Measurements from ENCODE around the gene BLTP3B.

BLTP3B gene

GRCh38 chr12:100159391-100160104 lies 16.9 kb upstream of the BLTP3B start:
- no peak for DNase-seq (ENCODE audit: low read depth in 2 of 2)

GRCh38 chr12:100158535-100158934 lies 15.9 kb upstream of the BLTP3B start:
- no peak for DNase-seq (ENCODE audit: low read depth in 2 of 2)

GRCh38 chr12:100157427-100157821 lies 14.8 kb upstream of the BLTP3B start:
- no peak for DNase-seq (ENCODE audit: low read depth in 2 of 2)

- no peak for DNase-seq (ENCODE audit: low read depth in 2 of 2)
These were observed 14.2 kb upstream of the BLTP3B start for GRCh38 chr12:100156731-100157426.

DNA sequence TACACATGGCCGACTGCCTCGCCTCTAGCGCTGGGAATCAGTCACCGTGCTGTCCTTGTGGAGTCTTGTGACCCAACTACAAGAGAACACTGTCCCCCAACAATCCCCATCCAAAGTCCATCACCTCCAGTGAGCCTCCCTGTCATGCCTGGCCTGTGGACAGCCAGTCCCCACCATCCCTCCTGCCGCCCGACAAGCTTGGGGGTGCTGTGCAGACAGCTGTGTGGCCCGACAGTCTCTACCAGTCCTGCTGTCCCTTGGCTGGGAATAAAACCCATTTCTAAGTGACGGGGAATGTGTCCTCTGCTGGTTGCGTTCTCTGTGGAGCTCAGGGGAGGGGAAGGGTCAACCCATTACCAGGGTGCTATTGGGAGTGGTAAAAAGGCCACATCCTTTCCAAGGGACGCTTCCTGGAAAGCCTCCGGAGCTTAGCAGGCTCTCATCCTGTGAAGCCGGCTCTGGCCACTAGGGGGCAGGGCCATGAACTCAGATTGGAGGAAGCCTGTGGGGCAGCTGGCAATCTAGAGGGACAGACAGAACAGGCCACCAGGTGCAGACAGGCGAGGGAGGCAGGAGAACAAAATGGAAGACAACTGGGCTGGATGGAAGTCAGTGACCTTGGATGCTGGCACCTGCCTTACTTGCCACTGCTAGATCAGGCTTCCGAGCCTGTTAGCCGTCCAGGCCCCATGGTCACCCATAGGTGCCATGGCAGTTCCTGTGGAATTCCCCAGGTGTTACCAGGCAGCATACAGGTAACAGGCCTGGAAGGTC lies 12.0 kb upstream of the BLTP3B start:
- peak; percentile 43 to 69 for DNase-seq (ENCODE audit: low read depth in 2 of 2)

DNA sequence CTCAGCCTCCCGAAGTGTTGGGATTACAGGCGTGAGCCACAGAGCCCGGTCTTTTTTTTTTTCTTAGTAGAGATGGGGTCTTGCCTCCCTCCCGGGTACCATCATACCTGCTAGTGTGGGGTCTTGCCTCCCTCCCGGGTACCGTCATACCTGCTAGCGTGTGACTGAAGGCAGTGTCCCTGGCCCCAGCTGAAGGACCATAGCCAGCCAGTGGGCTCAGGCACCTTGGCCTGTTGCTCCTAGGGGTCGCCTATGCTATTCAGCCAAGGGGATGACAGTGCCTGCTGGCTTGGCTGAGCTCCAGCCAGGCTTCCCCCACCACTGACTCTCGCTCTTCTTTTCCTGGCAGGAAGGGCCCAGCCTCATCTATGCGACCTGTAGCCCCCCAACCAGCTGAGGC lies 10.5 kb upstream of the BLTP3B start:
- no peak for DNase-seq (ENCODE audit: low read depth in 2 of 2)

DNA sequence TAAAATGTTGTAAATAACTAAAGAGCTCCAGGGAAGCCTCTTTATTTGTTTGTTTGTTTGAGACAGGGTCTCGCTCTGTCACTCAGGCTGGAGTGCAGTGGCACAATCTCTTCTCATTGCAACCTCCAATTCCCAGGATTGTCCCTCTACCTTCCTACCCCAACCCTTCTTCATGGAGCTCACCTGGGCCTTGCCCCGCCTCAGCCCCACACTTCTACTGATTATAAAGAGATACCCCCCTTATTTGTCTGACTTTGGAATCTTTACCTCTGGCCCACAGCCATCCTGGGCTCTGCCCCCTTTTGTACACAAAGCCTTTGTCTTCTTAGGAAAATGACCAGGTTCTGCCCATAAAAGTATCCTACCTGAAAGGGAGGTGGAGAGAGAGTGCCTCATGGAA lies 9.1 kb upstream of the BLTP3B start:
- no peak for DNase-seq (ENCODE audit: low read depth in 2 of 2)

DNA sequence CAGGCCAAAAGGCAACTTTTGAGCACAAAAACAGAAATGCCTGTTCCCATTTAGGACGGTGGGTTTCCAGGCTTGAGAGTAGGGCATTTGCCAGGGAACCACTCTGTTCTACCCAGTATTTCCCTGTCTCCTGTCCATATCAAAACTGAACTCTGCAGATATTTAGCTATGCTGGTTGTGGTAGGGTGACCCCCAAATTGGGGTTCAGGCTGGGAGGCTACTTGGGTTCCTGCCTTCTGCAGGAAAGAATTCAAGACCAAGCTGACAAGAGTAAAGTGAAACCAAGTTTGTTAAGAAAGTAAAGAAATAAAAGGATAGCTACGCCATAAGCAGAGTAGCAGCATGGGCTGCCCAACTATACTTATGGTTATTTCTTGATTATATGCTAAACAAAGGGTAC lies 3.6 kb upstream of the BLTP3B start:
- no peak for DNase-seq (ENCODE audit: low read depth in 2 of 2)

GRCh38 chr12:100145643-100146042 lies 3.0 kb upstream of the BLTP3B start:
- no peak for DNase-seq (ENCODE audit: low read depth in 2 of 2)

- peak in 1 of 2 experiments; percentile 20 for DNase-seq (ENCODE audit: low read depth in 2 of 2)
These were observed 450 bp downstream of the BLTP3B start for GRCh38 chr12:100141998-100142850.

GRCh38 chr12:100141666-100141997 lies 1.0 kb downstream of the BLTP3B start:
- peak in 1 of 2 experiments; percentile 4 for DNase-seq (ENCODE audit: low read depth in 2 of 2)

DNA sequence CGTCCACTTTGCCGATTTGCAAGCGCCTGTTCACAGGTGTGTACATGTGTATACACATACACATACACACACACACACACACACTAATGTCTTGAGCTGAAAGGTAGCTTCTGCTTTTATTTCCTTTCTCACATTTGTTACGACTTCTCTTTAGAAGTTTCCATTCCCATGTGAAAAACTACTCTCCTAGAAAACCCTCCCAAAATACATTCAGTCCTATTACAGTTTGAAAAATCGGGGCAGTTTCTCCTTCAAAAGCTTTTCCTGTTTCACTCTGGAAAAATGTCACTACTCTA lies 3.9 kb downstream of the BLTP3B start:
- DNase-seq (ENCODE audit: low read depth in 2 of 2): no peak

- DNase-seq (ENCODE audit: low read depth in 2 of 2): no peak
These were observed 4.4 kb downstream of the BLTP3B start for GRCh38 chr12:100138048-100138802.

- DNase-seq (ENCODE audit: low read depth in 2 of 2): no peak
These were observed 9.5 kb downstream of the BLTP3B start for GRCh38 chr12:100133200-100133599.

GRCh38 chr12:100128512-100128908 lies 14.2 kb downstream of the BLTP3B start:
- DNase-seq (ENCODE audit: low read depth in 2 of 2): no peak

DNA sequence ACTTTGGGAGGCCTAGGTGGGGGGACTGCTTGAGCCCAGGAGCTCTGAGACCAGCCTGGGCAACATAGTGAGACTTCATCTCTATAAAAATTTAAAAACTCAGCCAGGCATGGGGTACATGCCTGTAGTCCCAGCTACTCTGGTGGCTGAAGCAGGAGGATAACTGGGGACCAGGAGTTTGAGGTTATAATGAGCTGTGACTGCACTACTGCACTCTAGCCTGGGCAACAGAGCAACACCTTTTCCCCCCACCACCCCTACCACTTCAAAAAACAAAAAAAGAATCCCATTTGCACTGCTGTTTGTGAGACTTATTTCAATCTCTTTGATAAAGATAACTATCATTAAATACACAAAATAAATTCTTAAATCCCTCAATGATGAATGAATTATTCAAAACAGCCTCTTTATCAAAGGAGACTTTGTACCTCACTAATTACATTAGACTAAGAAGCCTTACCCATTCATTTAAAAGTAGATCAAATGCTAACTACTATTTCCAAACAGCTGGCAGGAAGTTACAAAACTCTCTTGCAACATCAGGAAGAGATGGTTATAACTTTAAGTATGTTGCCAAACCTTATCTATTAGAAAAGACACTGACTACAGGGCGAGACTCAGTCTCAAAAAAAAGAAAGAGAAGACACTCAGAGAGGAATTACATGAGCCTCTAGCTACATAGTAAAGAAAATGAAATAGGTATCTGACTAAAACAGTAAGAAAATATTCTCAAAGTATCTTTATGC lies 14.7 kb downstream of the BLTP3B start:
- DNase-seq (ENCODE audit: low read depth in 2 of 2): no peak

DNA sequence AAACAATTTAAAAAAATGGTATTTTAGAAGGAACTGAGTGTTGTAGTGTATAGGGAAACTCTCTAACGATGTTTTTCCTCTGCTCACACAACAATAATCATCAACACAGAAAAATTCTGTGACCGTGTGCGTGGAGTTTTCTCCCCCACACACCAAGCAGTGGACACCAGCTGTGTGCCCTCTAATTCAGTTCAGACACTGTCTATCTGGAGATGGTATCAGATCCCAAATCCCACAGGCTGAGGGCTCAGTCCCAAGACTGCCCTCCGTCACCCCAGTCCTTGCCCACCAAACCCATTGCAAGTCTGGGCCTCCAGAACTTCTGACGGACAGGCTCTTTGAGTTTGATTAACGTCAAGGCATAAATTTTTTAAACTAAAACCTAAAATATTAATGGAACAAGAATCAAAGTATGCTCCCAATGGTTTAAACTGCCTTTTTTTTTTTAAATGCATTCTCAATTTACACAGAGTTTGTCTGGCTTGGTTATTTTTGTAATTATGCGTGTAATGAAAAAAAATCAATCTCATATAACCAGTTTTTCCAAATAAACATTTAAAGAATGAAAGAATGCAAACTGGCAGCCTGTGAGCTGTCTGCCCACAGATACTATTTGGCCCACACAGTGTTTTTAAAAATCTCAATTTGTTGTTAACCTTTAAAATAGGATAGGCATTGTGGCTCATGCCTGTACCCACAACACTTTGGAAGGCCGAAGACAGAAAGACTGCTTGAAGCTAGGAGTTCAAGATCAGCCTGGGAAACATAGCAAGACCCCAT lies 19.2 kb downstream of the BLTP3B start:
- no peak for DNase-seq (ENCODE audit: low read depth in 2 of 2)

GRCh38 chr12:100120355-100120754 lies 22.3 kb downstream of the BLTP3B start:
- no peak for DNase-seq (ENCODE audit: low read depth in 2 of 2)

DNA sequence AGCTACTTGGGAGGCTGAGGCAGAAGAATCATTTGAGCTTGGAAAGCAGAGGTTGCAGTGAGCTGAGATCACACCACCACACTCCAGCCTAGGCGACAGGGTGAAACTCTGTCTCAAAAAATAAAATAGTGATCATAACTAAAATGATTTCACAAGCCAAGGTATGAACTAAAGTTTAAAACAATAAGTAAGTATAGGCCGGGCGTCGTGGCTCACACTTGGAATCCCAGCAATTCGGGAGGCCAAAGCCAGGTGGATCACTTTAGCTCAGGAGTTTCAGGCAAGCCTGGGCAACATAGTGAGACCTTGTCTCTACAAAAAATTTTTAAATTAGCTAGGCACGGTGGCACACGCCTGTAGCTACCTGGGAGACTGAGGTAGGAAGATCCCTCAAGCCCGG lies 27.4 kb downstream of the BLTP3B start:
- no peak for DNase-seq (ENCODE audit: low read depth in 2 of 2)

- DNase-seq (ENCODE audit: low read depth in 2 of 2): no peak
These were observed 28.1 kb downstream of the BLTP3B start for GRCh38 chr12:100114574-100114973.
